IPS-18c (cell line): ENCODE measurements around the gene COL6A2.
"Not testable (repeated sequence)": the region's sequence is repeated elsewhere in the genome, so short reads cannot be mapped to it uniquely, and the experiment has no call there.

ENCODE experiments used
- H3K4me3 ChIP-seq: 2 replicates; pipeline ENCODE4 v1.7.0; 2013; ENCODE audit warnings: low read depth, mild to moderate bottlenecking, low read length, moderate library complexity; ENCODE audit not compliant: insufficient read depth
- H3K9me3 ChIP-seq: one replicate; pipeline ENCODE4 v1.6.1; 2013; ENCODE audit warnings: mild to moderate bottlenecking, low read length, moderate library complexity; ENCODE audit not compliant: control insufficient read depth, insufficient read depth

Gene COL6A2

DNA sequence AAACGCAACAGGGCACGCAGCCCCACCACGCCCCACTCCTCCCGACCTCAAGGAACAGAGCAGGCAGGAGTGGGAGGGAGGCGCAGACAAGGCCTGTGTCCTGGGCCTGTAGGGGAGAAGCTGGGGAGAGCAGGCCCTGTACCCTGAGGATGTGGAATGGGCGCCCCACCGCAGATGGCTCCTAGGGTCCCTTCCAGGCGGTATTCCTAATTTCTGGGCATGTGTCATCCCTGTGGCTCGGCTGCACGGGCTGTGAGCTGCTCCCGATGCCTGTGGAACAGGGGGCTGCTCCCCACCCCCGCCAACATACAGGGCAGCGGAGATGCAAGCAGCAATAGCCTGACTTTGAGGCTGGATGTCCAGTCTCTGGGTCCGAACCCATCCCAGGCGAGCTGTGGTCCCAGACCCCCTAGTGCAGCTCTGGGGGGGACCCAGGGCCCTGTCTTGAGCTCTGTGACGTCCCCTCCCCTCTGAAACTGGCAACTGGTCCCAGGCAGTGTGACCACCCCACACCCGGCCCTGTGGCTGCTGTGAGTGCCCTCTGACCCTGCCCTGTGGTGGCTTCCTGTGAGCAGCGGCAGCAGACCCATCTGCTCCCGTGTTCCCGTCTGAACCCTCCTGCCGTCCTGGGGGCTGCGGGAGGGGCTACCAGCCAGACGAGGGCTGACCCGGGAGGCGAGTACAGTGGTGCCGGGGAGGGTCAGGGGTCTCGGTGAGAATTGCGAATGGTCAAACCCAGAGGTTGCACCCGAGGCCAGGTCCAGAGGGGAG lies 13.9 kb upstream of the COL6A2 start:
- no peak overlapping the region for H3K4me3 ChIP-seq

DNA sequence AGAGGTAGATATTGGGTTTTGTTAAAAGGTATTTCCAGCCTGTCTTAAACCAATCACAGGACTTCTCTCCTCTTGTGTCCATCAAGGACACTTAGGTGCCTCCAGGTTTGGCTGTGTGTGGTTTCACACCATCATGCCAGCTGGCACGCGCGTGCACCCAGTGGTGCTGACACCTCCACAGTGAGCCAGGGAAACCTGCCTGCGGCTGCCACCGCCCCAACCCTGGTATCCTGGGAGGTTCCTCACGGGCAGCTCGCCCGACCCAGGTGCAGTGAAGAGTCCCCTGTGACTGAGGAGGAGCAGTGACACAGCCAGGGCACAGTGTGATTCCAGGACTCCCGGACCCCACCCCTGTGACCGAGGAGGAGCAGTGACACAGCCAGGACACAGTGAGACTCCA lies 13.2 kb upstream of the COL6A2 start:
- H3K4me3 ChIP-seq = no peak overlapping the region
- no peaks in the 10 kb centered on the region for H3K9me3 ChIP-seq

More for the DNA sequence above, 13.9 kb upstream of the COL6A2 start:
- no peaks in the 10 kb centered on the region for H3K9me3 ChIP-seq

DNA sequence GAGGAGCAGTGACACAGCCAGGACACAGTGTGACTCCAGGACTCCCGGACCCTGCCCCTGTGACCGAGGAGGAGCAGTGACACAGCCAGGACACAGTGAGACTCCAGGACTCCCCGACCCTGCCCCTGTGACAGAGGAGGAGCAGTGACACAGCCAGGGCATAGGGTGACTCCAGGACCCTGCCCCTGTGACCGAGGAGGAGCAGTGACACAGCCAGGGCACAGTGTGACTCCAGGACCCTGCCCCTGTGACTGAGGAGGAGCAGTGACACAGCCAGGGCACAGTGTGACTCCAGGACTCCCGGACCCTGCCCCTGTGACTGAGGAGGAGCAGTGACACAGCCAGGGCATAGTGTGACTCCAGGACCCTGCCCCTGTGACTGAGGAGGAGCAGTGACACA lies 12.7 kb upstream of the COL6A2 start:
- not testable (repeated sequence) for H3K9me3 ChIP-seq, H3K4me3 ChIP-seq

DNA sequence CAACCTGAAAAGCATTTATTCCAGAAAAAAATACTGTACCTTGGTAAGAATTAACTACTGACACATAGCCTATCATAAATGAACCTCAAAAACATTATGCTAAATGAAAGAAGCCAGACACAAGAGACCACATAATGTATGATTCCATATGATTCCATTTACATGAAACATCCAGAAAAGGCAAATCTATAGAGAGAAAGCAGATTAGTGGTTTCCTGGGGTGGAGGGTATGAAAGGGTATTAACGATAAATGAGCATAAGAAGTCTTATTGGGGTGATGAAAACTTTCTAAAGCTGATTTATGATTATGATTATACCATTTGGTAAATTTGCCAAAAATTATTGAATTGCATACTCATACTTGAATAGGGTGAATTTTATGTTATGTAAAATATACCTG lies 10.3 kb upstream of the COL6A2 start:
- Histone ChIP-seq H3K4me3 (no peak overlapping the region), H3K9me3 (peaks cover 3% of the 10 kb centered on the region)

DNA sequence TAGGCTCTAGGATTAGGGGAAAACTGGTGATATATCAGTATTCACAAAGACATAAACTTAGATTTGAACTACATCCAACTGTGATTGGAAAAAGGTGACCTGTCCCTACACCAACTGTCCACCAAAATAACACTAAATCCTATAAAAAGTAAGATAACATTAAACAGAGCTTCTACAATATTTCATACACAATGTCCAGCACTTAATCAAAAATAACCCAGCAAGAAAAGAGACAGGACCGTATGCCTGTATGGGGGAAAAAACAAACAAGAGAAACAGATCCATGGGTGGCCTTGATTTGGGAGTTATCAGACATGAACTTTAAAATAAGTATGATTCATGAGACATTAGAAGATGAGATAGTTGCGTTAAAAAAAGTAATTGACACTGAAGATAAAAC lies 9.7 kb upstream of the COL6A2 start:
- Histone ChIP-seq H3K4me3 (no peak overlapping the region), H3K9me3 (peaks cover 9% of the 10 kb centered on the region)

DNA sequence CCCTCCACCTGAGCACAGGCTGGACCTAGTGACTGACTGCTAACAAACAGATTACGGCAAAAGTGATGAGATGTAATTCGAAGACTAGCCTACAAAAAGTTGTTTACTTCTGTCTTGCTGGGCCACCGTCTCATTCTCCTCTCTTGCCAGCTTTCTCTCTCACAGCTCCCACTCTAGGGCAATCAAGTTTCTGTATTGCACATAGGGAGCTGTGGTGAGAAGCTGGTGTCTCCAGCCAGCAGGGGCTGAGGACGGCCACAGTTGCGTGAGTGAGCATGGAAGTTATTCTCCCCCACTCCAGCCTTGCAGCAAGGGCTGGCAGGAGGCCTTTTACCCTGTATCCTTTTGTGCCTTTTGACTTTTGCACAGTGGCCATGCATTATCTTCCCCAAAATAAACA lies 8.6 kb upstream of the COL6A2 start:
- Histone ChIP-seq H3K9me3 (peaks cover 12% of the 10 kb centered on the region), H3K4me3 (no peak overlapping the region)

DNA sequence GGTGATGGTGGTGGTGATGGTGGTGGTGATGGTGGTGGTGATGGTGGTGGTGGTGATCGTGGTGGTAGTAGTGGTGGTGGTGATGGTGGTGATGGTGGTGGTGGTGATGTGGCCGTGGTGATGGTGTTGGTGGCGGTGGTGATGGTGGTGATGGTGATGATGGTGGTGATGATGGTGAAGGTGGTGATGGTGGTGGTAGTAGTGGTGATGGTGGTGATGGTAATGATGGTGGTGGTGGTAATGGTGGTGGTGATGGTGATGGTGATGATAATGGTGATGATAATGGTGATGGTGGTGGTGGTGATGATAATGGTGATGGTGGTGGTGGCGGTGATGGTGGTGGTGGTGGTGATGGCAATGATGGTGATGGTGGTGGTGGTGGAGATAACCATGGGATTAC lies 6.8 kb upstream of the COL6A2 start:
- no peak overlapping the region for H3K4me3 ChIP-seq
- peaks cover 12% of the 10 kb centered on the region for H3K9me3 ChIP-seq

DNA sequence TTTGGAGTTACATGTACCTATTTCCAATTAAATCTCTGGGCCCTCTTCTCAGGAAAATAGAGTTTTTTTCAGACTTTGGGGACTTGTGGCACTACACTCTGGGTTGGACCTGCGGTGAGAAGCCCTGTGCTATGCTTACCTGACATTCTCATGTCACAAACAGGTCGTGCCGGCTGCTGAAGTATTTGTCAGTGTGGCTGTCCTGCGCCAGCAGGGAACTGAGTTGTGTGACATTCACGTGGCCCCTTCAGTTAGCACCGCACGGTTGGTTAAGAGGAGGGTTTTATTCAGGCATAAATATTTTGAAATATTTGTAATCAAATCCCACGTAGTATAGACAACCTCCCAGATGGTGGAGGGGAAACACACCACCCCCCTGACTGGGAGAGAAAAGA lies 6.3 kb upstream of the COL6A2 start:
- no peak overlapping the region for H3K4me3 ChIP-seq

DNA sequence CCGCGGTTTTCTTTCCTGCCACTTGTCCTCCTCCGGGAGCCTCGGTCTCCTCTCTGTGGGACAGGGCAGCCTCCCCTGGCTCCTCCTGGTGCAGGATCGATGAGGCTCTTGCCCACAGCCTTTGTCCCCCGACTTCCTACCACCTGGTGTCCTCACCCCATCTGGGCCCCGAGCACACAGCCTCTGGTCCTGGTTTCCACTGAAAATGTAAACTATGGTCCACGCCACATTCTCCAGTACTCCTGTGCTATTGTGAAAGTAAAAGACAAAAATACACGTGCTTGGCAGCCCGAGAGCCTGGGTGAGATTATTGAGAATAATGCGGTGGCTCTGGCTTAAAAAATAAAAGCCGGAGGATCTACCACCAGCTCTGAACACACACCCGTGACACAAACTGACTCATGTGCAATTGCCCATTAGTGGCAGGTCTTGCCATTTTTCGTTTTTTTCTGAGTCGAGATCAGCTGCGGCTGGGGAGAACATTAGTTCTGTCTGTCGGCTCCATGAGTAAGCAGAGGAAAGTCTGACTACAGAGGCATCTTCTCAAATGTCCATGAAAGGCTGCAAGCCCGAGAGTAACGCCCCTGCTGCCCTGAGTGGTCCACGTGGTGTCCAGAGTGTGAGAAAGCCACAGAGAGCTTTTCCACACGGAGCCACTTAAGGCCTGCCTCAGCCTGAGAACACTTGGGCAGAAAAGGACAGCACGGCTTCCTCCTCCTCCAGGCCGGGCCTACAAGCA lies 5.7 kb upstream of the COL6A2 start:
- peaks cover 12% of the 10 kb centered on the region for H3K9me3 ChIP-seq
- no peak overlapping the region; the same call in 1 of the 2 replicates for H3K4me3 ChIP-seq

More for the DNA sequence above, 6.3 kb upstream of the COL6A2 start:
- peaks cover 12% of the 10 kb centered on the region for H3K9me3 ChIP-seq

DNA sequence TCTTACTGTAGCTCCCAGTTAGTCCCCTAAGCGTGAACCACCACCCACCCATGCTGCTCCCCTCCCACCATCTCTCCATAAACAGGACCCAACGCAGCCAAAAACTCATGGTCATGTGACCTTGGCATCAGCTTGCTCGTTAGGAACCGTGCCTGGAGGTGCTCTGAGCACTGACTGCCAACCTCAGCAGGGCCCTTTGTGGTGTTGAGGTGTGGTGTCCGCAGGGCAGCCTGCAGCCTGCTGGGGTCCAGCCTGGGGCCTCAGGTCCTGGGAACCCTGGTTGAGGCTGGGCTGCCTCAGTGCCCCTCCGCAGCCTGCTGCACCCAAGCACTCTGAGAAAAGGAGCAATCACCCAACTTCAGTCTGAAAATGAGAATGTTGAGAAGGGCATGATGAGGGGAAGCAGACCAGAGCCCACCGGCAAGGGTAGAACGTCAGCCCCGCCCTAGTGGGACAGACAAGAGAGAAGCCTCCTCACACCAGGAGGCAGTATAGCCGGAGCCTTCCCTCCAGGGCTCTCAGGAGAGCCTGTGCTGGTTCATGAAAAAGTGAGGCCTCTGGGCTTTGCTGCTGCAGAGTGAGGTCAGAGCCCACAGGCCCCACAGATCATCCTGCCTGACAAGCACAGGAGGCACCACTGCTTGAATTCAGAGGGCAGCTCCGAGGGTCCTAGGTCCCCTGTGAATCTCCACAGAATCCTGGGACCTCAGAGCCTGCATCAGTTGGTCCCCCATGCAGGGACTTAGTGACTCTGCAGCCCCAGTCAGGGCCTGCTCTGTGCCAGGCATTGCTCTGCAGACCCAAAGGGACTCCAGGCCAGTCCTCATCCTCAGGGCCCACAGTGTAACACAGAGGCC lies 4.9 kb upstream of the COL6A2 start:
- Histone ChIP-seq H3K9me3 (peaks cover 12% of the 10 kb centered on the region), H3K4me3 (no peak overlapping the region; the same call in 1 of the 2 replicates)

DNA sequence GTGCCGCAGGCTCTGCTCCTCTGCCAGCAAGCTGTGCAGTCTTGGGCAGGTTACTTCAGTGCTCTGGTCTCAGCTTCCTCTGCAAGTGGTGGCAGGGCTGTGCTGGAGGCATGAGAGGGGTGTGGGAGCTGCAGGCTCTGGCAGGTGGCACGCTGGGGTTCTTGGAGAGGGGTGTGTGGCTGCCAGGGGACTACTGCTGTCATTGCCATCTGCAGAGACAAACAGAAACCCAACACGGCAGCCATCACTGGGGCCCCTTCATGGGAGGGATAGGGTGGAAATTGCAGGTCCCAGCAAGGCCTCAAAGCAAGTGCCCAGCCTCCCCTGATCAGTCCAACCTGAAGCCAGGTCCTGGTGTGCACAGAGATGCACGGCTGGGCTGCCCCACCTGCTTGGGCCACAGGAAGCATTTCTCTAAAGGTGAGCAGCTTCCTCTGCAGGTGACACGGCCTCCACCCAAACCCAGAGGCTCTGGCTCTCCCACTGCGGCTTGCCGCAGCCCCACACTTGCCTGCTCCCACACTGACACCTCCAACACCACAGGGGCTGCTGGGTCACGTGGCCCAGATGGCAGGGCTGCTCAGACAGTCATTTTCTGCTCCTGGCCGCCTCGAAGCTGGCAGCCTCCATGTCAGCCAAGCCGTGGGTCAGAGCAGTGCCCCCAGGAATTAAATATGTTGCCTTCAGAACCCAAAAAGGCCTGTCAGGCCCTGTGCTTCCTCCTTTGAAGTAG lies 4.1 kb upstream of the COL6A2 start:
- H3K9me3 ChIP-seq = peaks cover 12% of the 10 kb centered on the region
- no peak overlapping the region; the same call in 1 of the 2 replicates for H3K4me3 ChIP-seq

DNA sequence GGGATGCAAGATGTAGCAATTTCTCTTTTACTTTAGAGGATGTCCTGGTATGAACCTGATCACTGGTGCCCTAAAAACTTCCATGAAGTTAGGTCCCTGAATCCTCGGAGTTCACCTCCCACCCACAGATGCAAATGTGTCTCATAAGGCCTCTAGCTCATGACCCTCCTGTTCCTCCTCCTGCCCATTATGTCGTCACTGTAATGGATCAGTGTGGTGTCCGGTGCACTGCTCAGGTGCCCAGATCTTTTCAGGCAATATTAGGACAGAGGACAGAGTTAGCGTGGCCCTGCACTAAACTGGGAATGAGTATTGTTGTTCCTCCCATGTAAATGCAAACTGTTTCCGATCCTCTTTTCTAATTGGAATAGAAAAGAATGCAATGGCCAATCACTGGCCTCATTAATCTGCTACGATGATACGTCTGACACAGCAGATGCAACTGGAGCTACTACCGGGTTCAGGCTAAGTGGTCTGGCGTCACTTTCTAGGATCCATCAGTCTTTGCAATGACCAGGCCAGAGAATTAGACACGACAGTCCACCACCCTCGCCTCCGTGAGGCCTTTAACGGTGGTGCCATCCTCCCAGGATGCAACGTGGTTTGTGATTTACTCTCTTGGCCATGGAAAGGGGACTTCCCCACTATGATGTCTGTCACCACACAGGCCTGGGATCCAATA lies 3.4 kb upstream of the COL6A2 start:
- no peak overlapping the region for H3K4me3 ChIP-seq
- H3K9me3 ChIP-seq = peaks cover 14% of the 10 kb centered on the region

DNA sequence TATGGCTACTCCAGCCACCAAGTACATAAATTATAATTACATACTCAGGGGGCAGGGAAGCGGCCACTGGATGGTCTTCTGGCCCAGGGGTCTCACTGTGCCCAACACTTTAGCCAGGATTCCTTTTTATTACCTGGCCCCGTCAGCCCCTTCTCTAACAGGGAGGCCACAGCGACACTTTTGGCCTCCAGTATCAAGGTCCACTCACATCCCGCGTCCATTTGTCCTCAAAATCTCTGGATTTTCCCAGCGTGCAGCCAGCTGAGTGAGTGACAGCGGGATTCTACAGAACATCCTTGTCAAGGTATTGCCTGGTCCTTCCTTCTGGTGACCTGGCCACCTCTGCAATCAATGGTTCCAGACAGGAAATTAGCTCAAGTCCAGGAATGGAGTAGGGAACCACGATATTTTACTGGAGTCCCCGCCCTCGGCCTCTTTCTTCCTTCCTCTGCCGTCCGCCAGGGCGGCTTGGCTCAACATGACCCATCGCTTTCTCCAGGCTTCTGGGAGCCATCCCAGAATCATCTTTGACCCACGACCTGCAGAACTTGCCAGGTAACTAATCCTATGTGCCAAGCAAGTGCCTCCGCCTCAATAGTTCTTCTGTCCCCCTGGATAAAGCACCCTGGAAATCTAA lies 2.7 kb upstream of the COL6A2 start:
- Histone ChIP-seq H3K9me3 (peaks cover 14% of the 10 kb centered on the region), H3K4me3 (no peak overlapping the region)

DNA sequence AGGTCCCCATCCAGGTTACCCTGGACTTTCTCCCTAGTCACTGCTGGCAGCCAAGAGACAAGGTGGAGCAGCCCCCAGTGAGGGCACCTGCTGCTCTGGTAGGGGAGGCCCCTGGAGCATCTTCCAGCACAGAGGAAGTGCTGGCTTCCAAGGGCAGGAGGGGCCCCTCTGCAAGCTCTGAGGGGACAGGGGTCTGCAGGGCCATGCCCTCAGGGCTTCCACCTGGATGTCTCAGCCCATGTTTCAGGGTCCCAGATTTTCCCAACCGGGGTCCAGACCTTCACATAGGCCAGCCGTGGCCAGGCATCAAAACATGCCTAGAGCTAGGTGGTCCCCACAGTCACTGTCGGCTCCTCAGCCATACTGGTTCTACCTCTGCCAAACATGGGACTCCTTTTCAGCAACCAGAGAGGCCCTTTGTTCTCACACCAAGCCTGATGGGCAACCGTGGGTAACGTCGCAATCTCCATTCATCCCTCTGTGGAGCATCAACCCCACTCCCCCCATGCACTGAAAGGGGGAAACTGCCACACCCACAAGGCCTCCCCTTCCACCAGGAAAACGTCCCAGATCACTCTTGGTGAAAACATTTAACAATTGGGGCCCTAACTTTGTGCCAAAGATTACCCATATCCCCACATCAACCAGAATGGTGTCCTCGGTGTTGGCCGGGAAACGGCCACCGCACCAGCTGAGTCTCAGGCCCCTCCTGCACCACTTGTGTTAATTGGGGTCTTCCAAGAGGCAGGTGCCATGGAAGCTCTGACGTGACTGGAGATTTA lies 1.9 kb upstream of the COL6A2 start:
- H3K4me3 ChIP-seq = no peak overlapping the region
- peaks cover 14% of the 10 kb centered on the region for H3K9me3 ChIP-seq

DNA sequence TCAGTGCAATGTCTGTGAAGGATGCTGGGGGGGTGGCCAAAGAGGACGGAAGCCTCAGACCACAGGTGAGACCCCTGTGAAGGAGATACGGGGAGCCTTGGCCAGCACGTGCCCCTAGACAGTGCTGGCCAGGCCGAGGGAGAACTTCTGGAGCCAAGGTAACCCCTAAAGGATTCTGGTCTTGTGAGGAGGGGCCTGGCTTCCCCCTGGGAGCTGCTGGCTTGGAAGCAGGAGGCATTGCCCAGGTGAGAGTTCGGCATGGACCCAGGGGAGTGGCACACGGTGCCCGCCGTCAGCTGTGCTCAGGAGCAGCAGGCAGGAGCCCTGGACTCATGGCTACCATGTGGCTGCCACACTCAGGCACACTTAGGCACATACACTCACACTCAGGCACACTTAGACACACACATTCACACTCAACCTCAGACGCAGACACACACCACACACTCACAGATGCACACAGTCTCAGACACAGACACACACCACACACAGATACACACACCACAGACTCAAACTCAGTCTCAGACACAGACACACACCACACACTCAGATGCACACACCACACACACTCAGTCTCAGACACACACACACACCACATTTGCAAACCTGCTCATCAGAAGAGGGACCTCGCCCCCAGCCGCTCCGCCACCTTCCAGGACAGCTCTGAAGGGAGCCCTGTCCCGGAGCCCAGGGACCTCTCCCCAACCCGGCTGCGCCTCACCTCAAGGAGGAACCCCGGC lies 1.1 kb upstream of the COL6A2 start:
- Histone ChIP-seq H3K4me3 (peak overlapping the region; percentile 57; the same call in 1 of the 2 replicates), H3K9me3 (peaks cover 14% of the 10 kb centered on the region)
